Posterior vena cava (tissue), 2 donors: ENCODE results near the gene PLEKHJ1. TPM values are rescaled to one million over a fixed set of nuclear protein-coding genes. Genes with fewer than 3 reads are reported as not detected.
"Not testable (repeated sequence)": the region's sequence is repeated elsewhere in the genome, so short reads cannot be mapped to it uniquely, and the experiment has no call there.

Experiments used
- DNase-seq: peaks from one replicate; pipeline ENCODE4 v3.0.0-alpha.2; 2020; ENCODE audit warnings: low spot score
- intact Hi-C, 2 donors: fragments of 100-400 bp; cut with DNase I; formaldehyde crosslinking; loops; one replicate each; pipeline versions ENCODE4 v1.14.1 to v1.14.2; 2022 to 2023
- total RNA-seq, 2 donors: library from RNA; stranded (reverse); fragmentation: NEBNext Ultra II Directional; extraction: Animal tissue kit (Norgen Biotek cat#: 25700); gene quantifications; one replicate each; pipeline ENCODE4 v1.2.1, GENCODE V29; 2021
- donor health status: DM: yes; HTN: yes; CAD: no.
- donor health status: DM: yes; HTN: yes; CAD: no.

The PLEKHJ1 gene
- total RNA-seq, 2 donors from 2014 or later: 24.3 to 27.6 TPM

- intact Hi-C loops: no loop called here
- DNase-seq: no peak
Measured at GRCh38 chr19:2212861-2213711, 23.0 kb downstream of the PLEKHJ1 start.

GRCh38 chr19:2210987-2211740, 25.0 kb downstream of the PLEKHJ1 start:
- no peak for DNase-seq
- intact Hi-C loops: no loop called here

GRCh38 chr19:2210206-2210605, 25.9 kb downstream of the PLEKHJ1 start:
- intact Hi-C loops: no loop called here
- no peak for DNase-seq

- intact Hi-C loops: no loop called here
- no peak for DNase-seq
Measured at GRCh38 chr19:2209408-2209807, 26.7 kb downstream of the PLEKHJ1 start.

GRCh38 chr19:2208975-2209374, 27.2 kb downstream of the PLEKHJ1 start:
- no peak for DNase-seq
- intact Hi-C loops: no loop called here

GRCh38 chr19:2207991-2208860, 27.9 kb downstream of the PLEKHJ1 start:
- intact Hi-C loops: no loop called here
- DNase-seq: peak; percentile 91

- intact Hi-C loops: no loop called here
Measured at GRCh38 chr19:2207008-2207407, 29.1 kb downstream of the PLEKHJ1 start.

GRCh38 chr19:2202366-2202765, 33.8 kb downstream of the PLEKHJ1 start:
- intact Hi-C loops: no loop called here
- DNase-seq: no peak

More at GRCh38 chr19:2207008-2207407, 29.1 kb downstream of the PLEKHJ1 start:
- no peak for DNase-seq

- no peak for DNase-seq
- intact Hi-C loops: no loop called here
Measured at GRCh38 chr19:2201473-2202148, 34.5 kb downstream of the PLEKHJ1 start.

GRCh38 chr19:2200624-2201294, 35.4 kb downstream of the PLEKHJ1 start:
- DNase-seq, intact Hi-C loops: not testable (repeated sequence)

- no peak for DNase-seq
- intact Hi-C loops: no loop called here
Measured at GRCh38 chr19:2199861-2200623, 36.1 kb downstream of the PLEKHJ1 start.

GRCh38 chr19:2199215-2199614, 36.9 kb downstream of the PLEKHJ1 start:
- no peak for DNase-seq
- intact Hi-C loops: no loop called here

- no peak for DNase-seq
- intact Hi-C loops: no loop called here
Measured at GRCh38 chr19:2198317-2198716, 37.8 kb downstream of the PLEKHJ1 start.

- no peak for DNase-seq
- intact Hi-C loops: no loop called here
Measured at GRCh38 chr19:2197270-2197669, 38.9 kb downstream of the PLEKHJ1 start.

GRCh38 chr19:2195914-2196313, 40.2 kb downstream of the PLEKHJ1 start:
- no peak for DNase-seq
- intact Hi-C loops: no loop called here

GRCh38 chr19:2195361-2195760, 40.8 kb downstream of the PLEKHJ1 start:
- intact Hi-C loops: no loop called here

GRCh38 chr19:2194513-2195078, 41.5 kb downstream of the PLEKHJ1 start:
- DNase-seq: no peak
- intact Hi-C loops: no loop called here

More at GRCh38 chr19:2195361-2195760, 40.8 kb downstream of the PLEKHJ1 start:
- no peak for DNase-seq
